Thymus (tissue), 11 donors: Measurements from ENCODE around the gene RANBP9. TPM values are rescaled to one million over a fixed set of nuclear protein-coding genes. Genes with fewer than 3 reads are reported as not detected.

Source experiments
- DNase-seq, 9 donors: peaks; one replicate each; pipeline ENCODE4 v3.0.0-alpha.2; 2013; ENCODE audit warnings: low spot score in 9 of 9, low read depth in 6 of 9, missing footprints in 1 of 9
- H3K27ac ChIP-seq, 2 donors: one replicate each; pipeline ENCODE4 v1.5.1; 2013; ENCODE audit warnings: control low read depth in 1 of 2, low read depth in 1 of 2, low read length in 1 of 2, mild to moderate bottlenecking in 1 of 2, moderate library complexity in 1 of 2
- H3K27me3 ChIP-seq, 2 donors: one replicate each; pipeline ENCODE4 v1.5.1; 2013; ENCODE audit warnings: low read length in 1 of 2; ENCODE audit not compliant: control insufficient read depth in 2 of 2, insufficient read depth in 1 of 2
- H3K36me3 ChIP-seq, 2 donors: one replicate each; pipeline ENCODE4 v1.5.1; 2013; ENCODE audit warnings: low read length in 1 of 2, mild to moderate bottlenecking in 1 of 2, moderate library complexity in 1 of 2; ENCODE audit not compliant: control insufficient read depth in 2 of 2, insufficient read depth in 2 of 2
- H3K4me1 ChIP-seq, 2 donors: one replicate each; pipeline ENCODE4 v1.5.1; 2013; ENCODE audit warnings: low read length in 2 of 2; ENCODE audit not compliant: control insufficient read depth in 2 of 2, insufficient read depth in 2 of 2
- H3K4me3 ChIP-seq, 2 donors: one replicate each; pipeline ENCODE4 v1.5.1; 2013; ENCODE audit warnings: low read length in 2 of 2, control low read depth in 1 of 2, mild to moderate bottlenecking in 1 of 2
- H3K9me3 ChIP-seq, 2 donors: one replicate each; pipeline ENCODE4 v1.5.1; 2013; ENCODE audit warnings: low read length in 1 of 2, mild to moderate bottlenecking in 1 of 2; ENCODE audit not compliant: control insufficient read depth in 2 of 2, insufficient read depth in 1 of 2
- WGBS: extraction: QIAGEN DNeasy Blood & Tissue Kit; methylation state at CpG from one replicate; pipeline ENCODE4 v1.1.7; 2013; 5-methylcytosine and 5-hydroxymethylcytosine counted together
- polyA plus RNA-seq: library from polyadenylated mRNA; stranded (reverse); fragments of 200-250 nt; gene quantifications from one replicate; pipeline ENCODE4 v1.2.3, GENCODE V29; 2013
- total RNA-seq: library from RNA; stranded (reverse); fragments of 120-200 nt; gene quantifications from one replicate; pipeline ENCODE4 v1.2.4, GENCODE V29; 2013
- donor health status: healthy.

RANBP9 gene
- total and polyA plus RNA-seq, 2 donors: 23.4 to 37.9 TPM

DNA sequence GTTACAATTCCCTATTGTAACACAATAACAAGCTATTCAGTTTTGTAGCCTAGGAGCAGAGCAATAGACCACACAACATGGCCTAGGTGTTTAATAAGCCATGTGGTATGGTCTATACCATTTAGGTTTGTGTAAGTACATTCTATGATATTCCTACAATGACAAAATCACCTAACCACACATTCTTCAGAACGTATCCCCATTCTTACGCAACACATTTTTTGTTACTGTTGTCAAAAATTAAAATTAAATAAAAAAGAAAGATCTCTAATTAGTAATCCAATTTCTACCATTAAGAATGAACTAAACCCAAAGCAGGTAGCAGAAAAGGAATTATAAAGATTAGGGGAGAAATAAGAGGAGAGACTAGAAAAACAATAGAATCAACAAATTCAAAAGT, 44.0 kb downstream of the RANBP9 start:
- 98% methylated on average over 2 of the region's 2 CpGs for WGBS
- DNase-seq: no peak
- H3K36me3 ChIP-seq: no peaks in the 10 kb centered on the region
- no peak overlapping the region for H3K4me3 ChIP-seq
- H3K4me1 ChIP-seq: peaks cover 4 to 11% of the 10 kb centered on the region in 2 donors
- no peaks in the 10 kb centered on the region for H3K9me3 ChIP-seq
- H3K27me3 ChIP-seq: no peaks in the 10 kb centered on the region
- no peak overlapping the region for H3K27ac ChIP-seq

GRCh38 chr6:13666194-13667105, 45.2 kb downstream of the RANBP9 start:
- Histone ChIP-seq H3K36me3 (no peaks in the 10 kb centered on the region), H3K9me3 (no peaks in the 10 kb centered on the region), H3K4me1 (peaks cover 4 to 11% of the 10 kb centered on the region in 2 donors), H3K4me3 (no peak overlapping the region), H3K27ac (no peak overlapping the region), H3K27me3 (no peaks in the 10 kb centered on the region)
- 76% methylated on average over 8 of the region's 8 CpGs for WGBS
- no peak for DNase-seq

DNA sequence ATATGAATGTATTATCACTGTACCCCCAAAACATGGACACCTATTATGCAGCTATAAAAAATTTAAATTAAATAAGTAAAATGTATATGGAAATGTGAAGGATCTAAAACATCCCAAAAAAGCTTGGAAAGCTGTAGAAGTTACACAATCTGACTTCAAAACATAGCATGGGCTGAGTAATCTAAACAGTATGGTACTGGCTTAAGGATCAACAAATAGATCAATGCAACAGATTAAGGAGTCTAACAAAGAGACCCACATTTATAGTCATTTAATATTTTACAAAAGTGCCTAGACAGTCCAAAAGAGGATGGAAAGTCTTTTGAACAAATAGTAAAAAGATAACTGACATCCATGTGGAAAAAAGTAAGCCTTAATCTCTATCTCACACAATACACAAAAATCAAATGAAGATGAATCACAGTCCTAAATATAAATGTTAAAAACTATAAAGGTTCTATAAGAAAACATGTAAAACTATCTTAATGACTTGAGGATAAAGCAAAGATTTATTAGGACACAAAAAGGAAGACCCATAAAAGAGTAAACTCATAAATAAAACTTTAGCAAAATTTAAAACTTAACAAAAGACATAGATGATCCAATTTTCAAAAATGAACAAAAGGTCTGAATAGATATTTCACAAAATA, 46.8 kb downstream of the RANBP9 start:
- Histone ChIP-seq H3K27ac (peak overlapping the region in 1 of 2 donors; percentile 54), H3K27me3 (no peaks in the 10 kb centered on the region), H3K4me1 (peaks cover 4 to 13% of the 10 kb centered on the region in 2 donors), H3K4me3 (no peak overlapping the region), H3K9me3 (no peaks in the 10 kb centered on the region), H3K36me3 (no peaks in the 10 kb centered on the region)
- DNase-seq: no peak

DNA sequence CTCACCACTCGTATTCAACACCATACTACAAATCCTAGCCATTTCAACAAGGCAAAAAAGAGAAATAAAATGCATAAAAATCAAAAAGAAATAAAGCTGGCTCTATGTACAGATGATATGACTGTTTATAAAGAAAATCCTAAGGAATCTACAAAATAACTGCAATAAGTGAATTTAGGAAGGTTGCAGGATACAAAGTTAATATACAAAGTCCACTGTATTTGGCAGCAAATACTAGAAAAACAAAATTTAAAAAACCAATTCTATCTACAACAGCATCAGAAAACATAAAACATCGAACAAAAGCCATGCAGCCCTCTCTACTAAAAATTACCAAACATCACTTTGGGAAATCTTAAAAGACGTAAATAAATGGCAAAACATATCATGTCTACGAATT, 47.6 kb downstream of the RANBP9 start:
- Histone ChIP-seq H3K4me3 (no peak overlapping the region), H3K27ac (no peak overlapping the region), H3K27me3 (no peaks in the 10 kb centered on the region), H3K9me3 (no peaks in the 10 kb centered on the region), H3K36me3 (no peaks in the 10 kb centered on the region), H3K4me1 (peaks cover 4 to 13% of the 10 kb centered on the region in 2 donors)
- WGBS: 95% methylated on average over 4 of the region's 4 CpGs
- no peak for DNase-seq

GRCh38 chr6:13662651-13663334, 48.8 kb downstream of the RANBP9 start:
- H3K27me3 ChIP-seq: no peaks in the 10 kb centered on the region
- no peaks in the 10 kb centered on the region for H3K9me3 ChIP-seq
- no peaks in the 10 kb centered on the region for H3K36me3 ChIP-seq
- 91% methylated on average over 3 of the region's 3 CpGs for WGBS
- H3K27ac ChIP-seq: no peak overlapping the region
- no peak overlapping the region for H3K4me3 ChIP-seq
- H3K4me1 ChIP-seq: peaks cover 4 to 13% of the 10 kb centered on the region in 2 donors
- DNase-seq: no peak

DNA sequence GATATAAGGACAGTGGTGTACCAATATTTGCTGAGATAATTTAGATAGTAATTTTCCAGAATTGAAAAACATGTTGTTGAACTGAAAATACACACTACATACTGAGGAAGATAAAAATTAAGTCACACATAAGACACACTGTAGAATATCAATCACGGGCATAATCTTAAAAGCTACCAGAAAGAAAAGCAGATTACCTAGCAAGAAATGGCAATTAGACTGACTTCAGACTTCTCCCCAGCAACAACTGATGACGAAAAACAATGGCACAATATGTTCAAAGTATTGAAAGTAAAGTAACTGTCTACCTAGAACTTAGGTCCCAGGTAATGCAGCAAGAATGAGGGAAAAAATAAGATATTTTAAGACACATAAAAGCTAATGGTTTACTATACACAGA, 50.0 kb downstream of the RANBP9 start:
- no peaks in the 10 kb centered on the region for H3K9me3 ChIP-seq
- H3K27ac ChIP-seq: no peak overlapping the region
- no peaks in the 10 kb centered on the region for H3K36me3 ChIP-seq
- no peaks in the 10 kb centered on the region for H3K27me3 ChIP-seq
- peaks cover 4 to 12% of the 10 kb centered on the region in 2 donors for H3K4me1 ChIP-seq
- H3K4me3 ChIP-seq: no peak overlapping the region
- 74% methylated on average over 2 of the region's 2 CpGs for WGBS
- no peak for DNase-seq

GRCh38 chr6:13660893-13661292, 50.7 kb downstream of the RANBP9 start:
- 99% methylated on average over 1 of the region's 1 CpG for WGBS
- DNase-seq: no peak
- H3K27ac ChIP-seq: peak overlapping the region in 1 of 2 donors; percentile 31

DNA sequence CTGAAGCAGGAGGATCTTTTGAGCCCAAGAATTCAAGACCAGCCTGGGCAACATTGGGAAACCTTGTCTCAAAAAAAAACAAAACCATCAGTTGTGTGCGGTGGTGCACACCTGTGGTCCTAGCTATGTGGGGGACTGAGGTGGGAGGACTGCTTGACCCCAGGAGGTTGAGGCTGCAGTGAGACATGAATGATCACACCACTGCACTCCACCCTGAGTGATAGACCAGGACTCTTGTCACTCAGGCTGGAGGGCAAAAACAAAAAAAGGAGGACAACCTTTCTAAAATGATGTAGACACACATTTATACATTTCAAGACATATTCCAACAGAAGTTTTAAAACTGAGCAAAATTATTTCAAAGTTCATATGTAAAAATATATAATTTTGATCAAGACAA, 51.4 kb downstream of the RANBP9 start:
- WGBS: 97% methylated on average over 1 of the region's 1 CpG
- no peak for DNase-seq
- peaks cover 0 to 3% of the 10 kb centered on the region in 2 donors for H3K4me1 ChIP-seq

More at GRCh38 chr6:13660893-13661292, 50.7 kb downstream of the RANBP9 start:
- no peak overlapping the region for H3K4me3 ChIP-seq
- no peaks in the 10 kb centered on the region for H3K36me3 ChIP-seq
- H3K27me3 ChIP-seq: no peaks in the 10 kb centered on the region
- H3K4me1 ChIP-seq: peaks cover 0 to 8% of the 10 kb centered on the region in 2 donors
- H3K9me3 ChIP-seq: no peaks in the 10 kb centered on the region

GRCh38 chr6:13655700-13656099, 55.9 kb downstream of the RANBP9 start:
- Histone ChIP-seq H3K27me3 (no peaks in the 10 kb centered on the region), H3K27ac (no peak overlapping the region), H3K36me3 (peaks cover 8 to 21% of the 10 kb centered on the region in 2 donors), H3K9me3 (no peaks in the 10 kb centered on the region), H3K4me1 (no peaks in the 10 kb centered on the region), H3K4me3 (no peak overlapping the region)
- DNase-seq: no peak
- 98% methylated on average over 1 of the region's 1 CpG for WGBS

More for the DNA sequence above, 51.4 kb downstream of the RANBP9 start:
- no peaks in the 10 kb centered on the region for H3K9me3 ChIP-seq
- H3K27me3 ChIP-seq: no peaks in the 10 kb centered on the region
- H3K27ac ChIP-seq: no peak overlapping the region
- H3K4me3 ChIP-seq: no peak overlapping the region
- H3K36me3 ChIP-seq: no peaks in the 10 kb centered on the region
